Astrocyte (in vitro differentiated cells and primary cell): ENCODE measurements around the gene UGT1A10. TPM values are rescaled to one million over a fixed set of nuclear protein-coding genes. Genes with fewer than 3 reads are reported as not detected.
"Not testable (repeated sequence)": the region's sequence is repeated elsewhere in the genome, so short reads cannot be mapped to it uniquely, and the experiment has no call there.

ENCODE experiments used
- DNase-seq: peaks from one replicate; pipeline ENCODE4 v3.0.0-alpha.2; 2010; ENCODE audit warnings: low read depth
- FAIRE-seq: peaks from 2 replicates; lab custom pipeline; 2011; peaks lifted over from hg19 to GRCh38; lab: Jason Lieb, UNC
- H2AFZ ChIP-seq: 2 replicates; pipeline ENCODE4 v1.6.0; 2012; ENCODE audit warnings: low read depth, low read length, inconsistent platforms
- H3K27ac ChIP-seq: 2 replicates; pipeline ENCODE4 v1.5.1; 2011; ENCODE audit warnings: low read depth, low read length, inconsistent platforms
- H3K27me3 ChIP-seq: 2 replicates; pipeline ENCODE4 v1.6.0; 2011; ENCODE audit warnings: low read length, inconsistent platforms; ENCODE audit not compliant: insufficient read depth
- H3K36me3 ChIP-seq: 2 replicates; pipeline ENCODE4 v1.5.1; 2011; ENCODE audit warnings: low read length, inconsistent platforms; ENCODE audit not compliant: insufficient read depth
- H3K4me1 ChIP-seq: 2 replicates; pipeline ENCODE4 v1.5.1; 2011; ENCODE audit warnings: low read length, inconsistent platforms; ENCODE audit not compliant: insufficient read depth
- H3K4me2 ChIP-seq: 2 replicates; pipeline ENCODE4 v1.6.0; 2012; ENCODE audit warnings: low read length, inconsistent platforms
- H3K4me3 ChIP-seq: 2 replicates; pipeline ENCODE4 v1.5.1; 2011; ENCODE audit warnings: low read depth, mild to moderate bottlenecking, low read length, inconsistent platforms; ENCODE audit not compliant: insufficient read depth
- H3K79me2 ChIP-seq: 2 replicates; pipeline ENCODE4 v1.6.0; 2012; ENCODE audit warnings: mild to moderate bottlenecking, low read length, inconsistent platforms; ENCODE audit not compliant: insufficient read depth
- H3K9ac ChIP-seq: 2 replicates; pipeline ENCODE4 v1.6.0; 2012; ENCODE audit warnings: mild to moderate bottlenecking, low read length, inconsistent platforms
- H3K9me3 ChIP-seq: 2 replicates; pipeline ENCODE4 v1.5.1; 2012; ENCODE audit warnings: low read depth, mild to moderate bottlenecking, low read length, inconsistent platforms; ENCODE audit not compliant: insufficient read depth
- H4K20me1 ChIP-seq: 2 replicates; pipeline ENCODE4 v1.6.0; 2012; ENCODE audit warnings: low read length, inconsistent platforms; ENCODE audit not compliant: insufficient read depth
- H3K27ac Mint-ChIP-seq: one replicate; pipeline ENCODE4 v1.8.0; 2021; ENCODE audit warnings: mild to moderate bottlenecking, mixed read lengths; ENCODE audit not compliant: unreplicated experiment
- H3K27me3 Mint-ChIP-seq: one replicate; pipeline ENCODE4 v1.8.0; 2021; ENCODE audit warnings: low read depth, mixed read lengths; ENCODE audit not compliant: unreplicated experiment
- H3K36me3 Mint-ChIP-seq: one replicate; pipeline ENCODE4 v1.8.0; 2021; ENCODE audit warnings: low read depth, mixed read lengths; ENCODE audit not compliant: unreplicated experiment
- H3K4me1 Mint-ChIP-seq: one replicate; pipeline ENCODE4 v1.8.0; 2021; ENCODE audit warnings: low read depth, mixed read lengths; ENCODE audit not compliant: unreplicated experiment
- H3K4me3 Mint-ChIP-seq: one replicate; pipeline ENCODE4 v1.8.0; 2021; ENCODE audit warnings: mild to moderate bottlenecking, moderate library complexity, mixed read lengths; ENCODE audit not compliant: unreplicated experiment
- H3K9me3 Mint-ChIP-seq: one replicate; pipeline ENCODE4 v1.8.0; 2021; ENCODE audit warnings: mild to moderate bottlenecking, mixed read lengths; ENCODE audit not compliant: unreplicated experiment
- CTCF ChIP-seq: IDR thresholded peaks from 2 replicates; pipeline ENCODE4 v1.5.1; 2011; ENCODE audit warnings: low read depth, mild to moderate bottlenecking, inconsistent platforms, low read length, moderate library complexity; ENCODE audit not compliant: insufficient read depth
- EZH2 ChIP-seq: IDR thresholded peaks from 2 replicates; pipeline ENCODE4 v1.6.1; 2012; ENCODE audit warnings: mild to moderate bottlenecking, low read length, inconsistent platforms; ENCODE audit not compliant: insufficient read depth
- total RNA-seq: library from RNA; stranded (reverse); gene quantifications from 2 replicates; pipeline ENCODE4 v1.2.1, GENCODE V29; 2021

The UGT1A10 gene
- total RNA-seq, 1 donor from 2014 or later, result not detected

- Mint-ChIP-seq H3K27me3 (peaks cover 34% of the 10 kb centered on the region), H3K27ac (no peak within 1 kb of the TSS), H3K4me1 (no peaks in the 10 kb centered on the region), H3K9me3 (peaks cover 5% of the 10 kb centered on the region), H3K4me3 (no peak within 1 kb of the TSS), H3K36me3 (peaks cover 4% of the 10 kb centered on the region)
- H3K79me2 ChIP-seq, result no peaks in the 10 kb centered on the region
- no peak within 1 kb of the TSS for H3K27ac ChIP-seq
- no peak within 1 kb of the TSS for H2AFZ ChIP-seq
- FAIRE-seq (no peak), DNase-seq (no peak)
- no peaks in the 10 kb centered on the region for H3K36me3 ChIP-seq
- no peak within 1 kb of the TSS for H3K9ac ChIP-seq
- H3K4me3 ChIP-seq, result no peak within 1 kb of the TSS
- no peaks in the 10 kb centered on the region for H4K20me1 ChIP-seq
- H3K4me1 ChIP-seq, result no peaks in the 10 kb centered on the region
- H3K4me2 ChIP-seq, result no peak within 1 kb of the TSS
- TF ChIP-seq EZH2, result no peak
- TF ChIP-seq CTCF, result no peak
- no peaks in the 10 kb centered on the region for H3K27me3 ChIP-seq
- no peaks in the 10 kb centered on the region for H3K9me3 ChIP-seq
Observed at GRCh38 chr2:233728723-233729301, 92.6 kb downstream of the UGT1A10 start, which contains the start of gene UGT1A3. TSS of gene UGT1A3 (plus strand) at chr2:233729042. CDS start at chr2:233729127, 85 bp downstream.

- H3K9me3 ChIP-seq, FAIRE-seq, H2AFZ ChIP-seq, DNase-seq, H3K36me3 ChIP-seq, H3K9me3 Mint-ChIP-seq, H3K9ac ChIP-seq, H3K27ac Mint-ChIP-seq, H3K4me3 ChIP-seq, H3K4me2 ChIP-seq, H4K20me1 ChIP-seq, H3K4me1 ChIP-seq, H3K36me3 Mint-ChIP-seq, H3K79me2 ChIP-seq, H3K27me3 ChIP-seq, H3K27ac ChIP-seq, H3K4me1 Mint-ChIP-seq, H3K4me3 Mint-ChIP-seq: not testable (repeated sequence)
- peaks cover 20% of the 10 kb centered on the region for H3K27me3 Mint-ChIP-seq
Observed at GRCh38 chr2:233736868-233737653, 100.8 kb downstream of the UGT1A10 start.

GRCh38 chr2:233740870-233741269, 104.6 kb downstream of the UGT1A10 start:
- TF ChIP-seq EZH2 (no peak), CTCF (no peak)
- H3K9ac ChIP-seq, result no peak overlapping the region
- H3K9me3 ChIP-seq, result no peaks in the 10 kb centered on the region
- no peaks in the 10 kb centered on the region for H3K4me1 ChIP-seq
- Mint-ChIP-seq H3K4me3 (no peak overlapping the region), H3K27me3 (peaks cover 32% of the 10 kb centered on the region), H3K9me3 (peaks cover 6% of the 10 kb centered on the region), H3K4me1 (no peaks in the 10 kb centered on the region), H3K27ac (no peak overlapping the region), H3K36me3 (no peaks in the 10 kb centered on the region)
- no peak overlapping the region for H3K4me2 ChIP-seq
- no peak overlapping the region for H2AFZ ChIP-seq
- no peaks in the 10 kb centered on the region for H4K20me1 ChIP-seq
- no peaks in the 10 kb centered on the region for H3K79me2 ChIP-seq
- H3K27me3 ChIP-seq, result no peaks in the 10 kb centered on the region
- DNase-seq (no peak), FAIRE-seq (no peak)
- no peak overlapping the region for H3K4me3 ChIP-seq
- H3K36me3 ChIP-seq, result no peaks in the 10 kb centered on the region
- H3K27ac ChIP-seq, result no peak overlapping the region
